GM23338 (cell line): ENCODE data around the gene PRKCQ.

Source experiments
- EZH2 ChIP-seq: fragments of 200-600 bp; sonication (generic); IDR thresholded peaks from one replicate; pipeline ENCODE4 v1.8.0; 2017; ENCODE audit warnings: antibody characterized with exemption, mild to moderate bottlenecking, low read depth; ENCODE audit not compliant: unreplicated experiment
- TF ChIP-seq, protein P1 (sequence below): IDR thresholded peaks from one replicate; pipeline ENCODE4 v1.6.1; 2018; ENCODE audit warnings: antibody characterized with exemption; ENCODE audit not compliant: unreplicated experiment
- TF ChIP-seq, protein P2 (sequence below), 2 experiments: fragments of 200-600 bp in 1 of 2; sonication (generic) in 1 of 2; conservative IDR thresholded peaks; 2 replicates each; pipeline versions ENCODE4 v1.5.1 to v1.6.1; 2016 to 2017; ENCODE audit warnings: antibody characterized with exemption in 2 of 2, low read depth in 2 of 2, mild to moderate bottlenecking in 2 of 2, moderate library complexity in 1 of 2

DNA sequence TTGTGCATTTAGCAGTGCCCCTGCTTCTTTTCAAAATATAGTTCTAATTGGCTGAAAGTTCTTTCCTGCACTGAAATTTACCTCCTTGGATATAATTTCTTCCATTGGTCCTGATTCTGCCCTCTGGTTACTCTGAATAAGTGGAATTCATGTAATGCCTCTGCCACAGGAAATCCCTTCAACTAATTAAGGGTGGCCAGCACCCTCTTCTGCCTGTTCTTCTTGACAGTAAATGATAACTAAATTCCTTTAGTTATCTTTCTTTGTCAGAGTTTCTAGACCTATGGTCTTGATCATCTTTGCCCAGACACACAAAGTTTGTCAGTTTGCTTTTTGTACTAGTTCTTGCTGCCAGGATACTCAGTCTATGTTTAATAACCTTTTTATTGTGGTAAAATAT is 40.2 kb downstream of the PRKCQ start:
- TF ChIP-seq EZH2: no peak
- TF ChIP-seq, protein P1, sequence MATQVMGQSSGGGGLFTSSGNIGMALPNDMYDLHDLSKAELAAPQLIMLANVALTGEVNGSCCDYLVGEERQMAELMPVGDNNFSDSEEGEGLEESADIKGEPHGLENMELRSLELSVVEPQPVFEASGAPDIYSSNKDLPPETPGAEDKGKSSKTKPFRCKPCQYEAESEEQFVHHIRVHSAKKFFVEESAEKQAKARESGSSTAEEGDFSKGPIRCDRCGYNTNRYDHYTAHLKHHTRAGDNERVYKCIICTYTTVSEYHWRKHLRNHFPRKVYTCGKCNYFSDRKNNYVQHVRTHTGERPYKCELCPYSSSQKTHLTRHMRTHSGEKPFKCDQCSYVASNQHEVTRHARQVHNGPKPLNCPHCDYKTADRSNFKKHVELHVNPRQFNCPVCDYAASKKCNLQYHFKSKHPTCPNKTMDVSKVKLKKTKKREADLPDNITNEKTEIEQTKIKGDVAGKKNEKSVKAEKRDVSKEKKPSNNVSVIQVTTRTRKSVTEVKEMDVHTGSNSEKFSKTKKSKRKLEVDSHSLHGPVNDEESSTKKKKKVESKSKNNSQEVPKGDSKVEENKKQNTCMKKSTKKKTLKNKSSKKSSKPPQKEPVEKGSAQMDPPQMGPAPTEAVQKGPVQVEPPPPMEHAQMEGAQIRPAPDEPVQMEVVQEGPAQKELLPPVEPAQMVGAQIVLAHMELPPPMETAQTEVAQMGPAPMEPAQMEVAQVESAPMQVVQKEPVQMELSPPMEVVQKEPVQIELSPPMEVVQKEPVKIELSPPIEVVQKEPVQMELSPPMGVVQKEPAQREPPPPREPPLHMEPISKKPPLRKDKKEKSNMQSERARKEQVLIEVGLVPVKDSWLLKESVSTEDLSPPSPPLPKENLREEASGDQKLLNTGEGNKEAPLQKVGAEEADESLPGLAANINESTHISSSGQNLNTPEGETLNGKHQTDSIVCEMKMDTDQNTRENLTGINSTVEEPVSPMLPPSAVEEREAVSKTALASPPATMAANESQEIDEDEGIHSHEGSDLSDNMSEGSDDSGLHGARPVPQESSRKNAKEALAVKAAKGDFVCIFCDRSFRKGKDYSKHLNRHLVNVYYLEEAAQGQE: no peak
- TF ChIP-seq, protein P2, sequence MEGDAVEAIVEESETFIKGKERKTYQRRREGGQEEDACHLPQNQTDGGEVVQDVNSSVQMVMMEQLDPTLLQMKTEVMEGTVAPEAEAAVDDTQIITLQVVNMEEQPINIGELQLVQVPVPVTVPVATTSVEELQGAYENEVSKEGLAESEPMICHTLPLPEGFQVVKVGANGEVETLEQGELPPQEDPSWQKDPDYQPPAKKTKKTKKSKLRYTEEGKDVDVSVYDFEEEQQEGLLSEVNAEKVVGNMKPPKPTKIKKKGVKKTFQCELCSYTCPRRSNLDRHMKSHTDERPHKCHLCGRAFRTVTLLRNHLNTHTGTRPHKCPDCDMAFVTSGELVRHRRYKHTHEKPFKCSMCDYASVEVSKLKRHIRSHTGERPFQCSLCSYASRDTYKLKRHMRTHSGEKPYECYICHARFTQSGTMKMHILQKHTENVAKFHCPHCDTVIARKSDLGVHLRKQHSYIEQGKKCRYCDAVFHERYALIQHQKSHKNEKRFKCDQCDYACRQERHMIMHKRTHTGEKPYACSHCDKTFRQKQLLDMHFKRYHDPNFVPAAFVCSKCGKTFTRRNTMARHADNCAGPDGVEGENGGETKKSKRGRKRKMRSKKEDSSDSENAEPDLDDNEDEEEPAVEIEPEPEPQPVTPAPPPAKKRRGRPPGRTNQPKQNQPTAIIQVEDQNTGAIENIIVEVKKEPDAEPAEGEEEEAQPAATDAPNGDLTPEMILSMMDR (conservative IDR thresholded peaks at IDR 0.05; ENCODE audit: low read depth in 2 of 2): no peak
